Hepatocyte (in vitro differentiated cells): Measurements from ENCODE around the gene PHTF1. TPM values are rescaled to one million over a fixed set of nuclear protein-coding genes. Genes with fewer than 3 reads are reported as not detected.

Experiments used
- DNase-seq: peaks from one replicate; pipeline ENCODE4 v3.0.0-alpha.2; 2016; ENCODE audit warnings: low spot score
- H2AFZ ChIP-seq: fragments of 200-600 bp; sonication (generic); 2 replicates; pipeline ENCODE4 v1.6.0; 2016; ENCODE audit warnings: antibody characterized with exemption, mild to moderate bottlenecking
- H3K27ac ChIP-seq: fragments of 200-600 bp; sonication (generic); 2 replicates; pipeline ENCODE4 v1.5.1; 2016; ENCODE audit warnings: mild to moderate bottlenecking
- H3K27me3 ChIP-seq: fragments of 200-600 bp; sonication (generic); 2 replicates; pipeline ENCODE4 v1.6.1; 2016
- H3K36me3 ChIP-seq: fragments of 200-600 bp; sonication (generic); replicated peaks from 2 replicates; pipeline ENCODE4 v1.5.1; 2016; ENCODE audit warnings: low read depth; ENCODE audit not compliant: insufficient read depth
- H3K4me1 ChIP-seq: fragments of 200-600 bp; sonication (generic); 2 replicates; pipeline ENCODE4 v1.5.1; 2016; ENCODE audit warnings: mild to moderate bottlenecking, moderate library complexity; ENCODE audit not compliant: insufficient read depth
- H3K4me2 ChIP-seq: fragments of 200-600 bp; sonication (generic); 2 replicates; pipeline ENCODE4 v1.6.0; 2016
- H3K4me3 ChIP-seq: fragments of 200-600 bp; sonication (generic); 2 replicates; pipeline ENCODE4 v1.5.1; 2016; ENCODE audit warnings: mild to moderate bottlenecking
- H3K79me2 ChIP-seq: fragments of 200-600 bp; sonication (generic); 2 replicates; pipeline ENCODE4 v1.6.0; 2017; ENCODE audit warnings: mild to moderate bottlenecking
- H3K9me2 ChIP-seq: fragments of 200-600 bp; sonication (generic); replicated peaks from 2 replicates; pipeline ENCODE4 v1.6.0; 2017; ENCODE audit warnings: mild to moderate bottlenecking; ENCODE audit not compliant: insufficient read depth
- H3K9me3 ChIP-seq: fragments of 200-600 bp; sonication (generic); 2 replicates; pipeline ENCODE4 v1.5.1; 2016; ENCODE audit warnings: low read depth, mild to moderate bottlenecking
- H4K20me1 ChIP-seq: fragments of 200-600 bp; sonication (generic); 2 replicates; pipeline ENCODE4 v1.6.0; 2016; ENCODE audit warnings: mild to moderate bottlenecking; ENCODE audit not compliant: insufficient read depth, poor library complexity, severe bottlenecking
- EZH2 ChIP-seq: fragments of 200-600 bp; sonication (generic); IDR thresholded peaks from 2 replicates; pipeline ENCODE4 v1.6.1; 2016; ENCODE audit warnings: antibody characterized with exemption, mild to moderate bottlenecking, borderline replicate concordance
- EZH2phosphoT487 ChIP-seq: fragments of 200-600 bp; sonication (generic); IDR thresholded peaks from one replicate; pipeline ENCODE4 v1.6.1; 2018; ENCODE audit warnings: antibody characterized with exemption, mild to moderate bottlenecking, low read depth, moderate library complexity; ENCODE audit not compliant: unreplicated experiment, severe bottlenecking
- WGBS: methylation state at CpG from one replicate; pipeline ENCODE4 v1.1.6; 2016; ENCODE audit warnings: low lambda C conversion rate; ENCODE audit errors: missing lambda C conversion rate; 5-methylcytosine and 5-hydroxymethylcytosine counted together
- polyA plus RNA-seq: library from polyadenylated mRNA; unstranded; fragments of >200 nt; fragmentation: Nextera tagmentation; extraction: Ambion mirVana; gene quantifications from 2 replicates; pipeline ENCODE4 v1.2.1, GENCODE V29; 2016
- total RNA-seq: library from RNA; depleted of rRNA; stranded (reverse); fragments of >200 nt; gene quantifications from 2 replicates; pipeline ENCODE4 v1.2.3, GENCODE V29; 2014
- TF ChIP-seq, protein P1 (sequence below): fragments of 200-600 bp; sonication (generic); IDR thresholded peaks from 2 replicates; pipeline ENCODE4 v1.5.1; 2016; ENCODE audit warnings: antibody characterized with exemption, mild to moderate bottlenecking; ENCODE audit not compliant: poor library complexity

PHTF1 gene
- total and polyA plus RNA-seq, 2 experiments from 2014 or later: 22.9 to 27.6 TPM

GRCh38 chr1:113714606-113715269 lies 44.5 kb downstream of the PHTF1 start:
- Histone ChIP-seq H3K9me2 (no peaks in the 10 kb centered on the region), H3K4me1 (no peaks in the 10 kb centered on the region), H3K4me2 (no peak overlapping the region), H2AFZ (no peak overlapping the region), H3K36me3 (no peaks in the 10 kb centered on the region), H3K79me2 (no peaks in the 10 kb centered on the region), H3K27me3 (no peaks in the 10 kb centered on the region), H3K27ac (no peak overlapping the region), H4K20me1 (no peaks in the 10 kb centered on the region), H3K9me3 (no peaks in the 10 kb centered on the region), H3K4me3 (no peak overlapping the region)
- 95% methylated on average over 3 of the region's 3 CpGs for WGBS
- TF ChIP-seq, protein P1, sequence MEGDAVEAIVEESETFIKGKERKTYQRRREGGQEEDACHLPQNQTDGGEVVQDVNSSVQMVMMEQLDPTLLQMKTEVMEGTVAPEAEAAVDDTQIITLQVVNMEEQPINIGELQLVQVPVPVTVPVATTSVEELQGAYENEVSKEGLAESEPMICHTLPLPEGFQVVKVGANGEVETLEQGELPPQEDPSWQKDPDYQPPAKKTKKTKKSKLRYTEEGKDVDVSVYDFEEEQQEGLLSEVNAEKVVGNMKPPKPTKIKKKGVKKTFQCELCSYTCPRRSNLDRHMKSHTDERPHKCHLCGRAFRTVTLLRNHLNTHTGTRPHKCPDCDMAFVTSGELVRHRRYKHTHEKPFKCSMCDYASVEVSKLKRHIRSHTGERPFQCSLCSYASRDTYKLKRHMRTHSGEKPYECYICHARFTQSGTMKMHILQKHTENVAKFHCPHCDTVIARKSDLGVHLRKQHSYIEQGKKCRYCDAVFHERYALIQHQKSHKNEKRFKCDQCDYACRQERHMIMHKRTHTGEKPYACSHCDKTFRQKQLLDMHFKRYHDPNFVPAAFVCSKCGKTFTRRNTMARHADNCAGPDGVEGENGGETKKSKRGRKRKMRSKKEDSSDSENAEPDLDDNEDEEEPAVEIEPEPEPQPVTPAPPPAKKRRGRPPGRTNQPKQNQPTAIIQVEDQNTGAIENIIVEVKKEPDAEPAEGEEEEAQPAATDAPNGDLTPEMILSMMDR: no peak
- TF ChIP-seq EZH2 (no peak), EZH2phosphoT487 (no peak)
- DNase-seq: no peak

DNA sequence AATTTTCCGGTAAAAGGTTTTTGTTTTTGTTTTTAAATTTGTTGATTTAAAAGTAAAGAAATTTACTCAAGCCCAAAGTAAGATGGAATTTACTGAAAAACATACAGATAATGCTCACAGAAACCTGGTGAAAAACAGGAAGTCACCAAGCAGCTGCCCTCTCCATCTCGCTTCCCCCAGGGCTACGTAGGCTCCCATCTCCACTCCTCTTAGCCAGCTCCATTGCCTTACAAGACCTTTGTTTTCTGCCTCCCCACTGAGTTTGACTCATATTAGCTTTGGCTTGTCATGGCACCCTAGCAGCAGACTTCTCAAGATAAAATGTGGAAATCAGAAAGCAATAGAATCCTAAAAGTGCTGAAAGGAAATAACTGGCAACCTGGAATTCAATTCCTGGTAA lies 57.9 kb downstream of the PHTF1 start:
- no peak overlapping the region for H3K4me3 ChIP-seq
- H3K27me3 ChIP-seq: no peaks in the 10 kb centered on the region
- WGBS: 93% methylated on average over 3 of the region's 3 CpGs
- H2AFZ ChIP-seq: no peak overlapping the region
- H3K36me3 ChIP-seq: no peaks in the 10 kb centered on the region
- DNase-seq: no peak
- no peaks in the 10 kb centered on the region for H4K20me1 ChIP-seq
- H3K79me2 ChIP-seq: no peaks in the 10 kb centered on the region
- H3K4me1 ChIP-seq: no peaks in the 10 kb centered on the region
- H3K9me2 ChIP-seq: no peaks in the 10 kb centered on the region
- no peak overlapping the region for H3K27ac ChIP-seq
- no peak overlapping the region for H3K4me2 ChIP-seq
- no peaks in the 10 kb centered on the region for H3K9me3 ChIP-seq
- TF ChIP-seq, protein P1: no peak
- TF ChIP-seq EZH2: no peak
- no peak for TF ChIP-seq EZH2phosphoT487

DNA sequence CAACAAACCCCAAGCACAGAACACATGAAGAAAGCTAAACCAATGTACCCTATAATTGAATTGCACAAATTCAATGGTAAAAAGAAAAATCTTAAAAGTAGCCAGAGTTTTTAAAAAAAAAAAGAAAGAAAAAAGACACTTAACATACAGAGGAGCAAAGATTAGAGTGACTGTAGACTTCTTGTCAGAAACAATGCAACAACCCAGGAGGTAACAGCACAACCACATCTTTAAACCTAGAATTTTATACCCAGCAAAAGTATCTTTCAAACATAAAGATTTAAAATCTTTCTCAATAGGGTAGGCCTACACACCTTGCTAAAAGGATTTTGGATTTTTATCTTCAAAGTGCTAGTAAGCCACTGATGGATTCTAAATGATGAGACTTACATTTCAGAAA lies 64.4 kb downstream of the PHTF1 start:
- Histone ChIP-seq H3K9me2 (no peaks in the 10 kb centered on the region), H3K4me2 (no peak overlapping the region), H3K27me3 (no peaks in the 10 kb centered on the region), H3K4me1 (no peaks in the 10 kb centered on the region), H3K27ac (no peak overlapping the region), H2AFZ (no peak overlapping the region), H3K36me3 (no peaks in the 10 kb centered on the region), H4K20me1 (no peaks in the 10 kb centered on the region), H3K79me2 (no peaks in the 10 kb centered on the region), H3K4me3 (no peak overlapping the region), H3K9me3 (peaks cover 6% of the 10 kb centered on the region)
- DNase-seq: no peak
- TF ChIP-seq EZH2 (no peak), EZH2phosphoT487 (no peak)
- TF ChIP-seq, protein P1: no peak
